SK-N-SH treated with all-trans-retinoic acid at 6 μM for 48 hours (cell line): ENCODE measurements around the gene GRIK1.

ENCODE experiments used
- ATAC-seq: fragments of 200-7000 bp; cut with Tn5 transposase; 3 replicates; pipeline ENCODE4 v1.9.1; 2020; ENCODE audit warnings: mild to moderate bottlenecking, moderate library complexity
- ARNTL ChIP-seq: fragments of 450-650 bp; formaldehyde crosslinking; IDR thresholded peaks from 2 replicates; pipeline ENCODE4 v1.5.0; 2020; ENCODE audit warnings: low read depth, mild to moderate bottlenecking, moderate library complexity, borderline replicate concordance
- BACH2 ChIP-seq: fragments of 250-450 bp; sonication (Bioruptor Pico); IDR thresholded peaks from 2 replicates; pipeline ENCODE4 v1.9.0; 2021; ENCODE audit warnings: mild to moderate bottlenecking, borderline replicate concordance
- CREB5 ChIP-seq: fragments of 250-450 bp; sonication (Bioruptor Pico); IDR thresholded peaks from 2 replicates; pipeline ENCODE4 v1.5.1; 2020; ENCODE audit warnings: low read depth, mild to moderate bottlenecking, moderate library complexity
- CSDC2 ChIP-seq: fragments of 250-450 bp; sonication (Bioruptor Pico); IDR thresholded peaks from 2 replicates; pipeline ENCODE4 v1.5.0; 2020; ENCODE audit warnings: mild to moderate bottlenecking, moderate library complexity
- CSRNP3 ChIP-seq: fragments of 250-450 bp; sonication (Bioruptor Pico); IDR thresholded peaks from 2 replicates; pipeline ENCODE4 v1.5.1; 2021; ENCODE audit warnings: mild to moderate bottlenecking, moderate library complexity
- GLIS3 ChIP-seq: fragments of 250-450 bp; sonication (Bioruptor Pico); IDR thresholded peaks from 2 replicates; pipeline ENCODE4 v1.5.0; 2020; ENCODE audit warnings: mild to moderate bottlenecking, moderate library complexity
- ISL1 ChIP-seq: fragments of 250-450 bp; sonication (Bioruptor Pico); IDR thresholded peaks from 2 replicates; pipeline ENCODE4 v2.1.2; 2022; ENCODE audit warnings: mild to moderate bottlenecking, moderate library complexity
- OSR1 ChIP-seq: fragments of 250-450 bp; sonication (Bioruptor Pico); IDR thresholded peaks from 2 replicates; pipeline ENCODE4 v1.8.0; 2022; ENCODE audit warnings: moderate library complexity, mild to moderate bottlenecking, inconsistent platforms
- PATZ1 ChIP-seq: fragments of 250-450 bp; sonication (Bioruptor Pico); IDR thresholded peaks from 2 replicates; pipeline ENCODE4 v1.8.0; 2020; ENCODE audit warnings: mild to moderate bottlenecking, moderate library complexity, borderline replicate concordance
- POU6F1 ChIP-seq: fragments of 250-450 bp; sonication (Bioruptor Pico); IDR thresholded peaks from 2 replicates; pipeline ENCODE4 v1.8.0; 2021; ENCODE audit warnings: low read depth, mild to moderate bottlenecking, moderate library complexity, borderline replicate concordance
- PPARA ChIP-seq: fragments of 250-450 bp; sonication (Bioruptor Pico); IDR thresholded peaks from 2 replicates; pipeline ENCODE4 v1.5.0; 2020; ENCODE audit warnings: mild to moderate bottlenecking, borderline replicate concordance
- RARB ChIP-seq: fragments of 250-450 bp; sonication (Bioruptor Pico); IDR thresholded peaks from 2 replicates; pipeline ENCODE4 v1.8.0; 2021; ENCODE audit warnings: mild to moderate bottlenecking, moderate library complexity
- SNAI2 ChIP-seq: fragments of 250-450 bp; sonication (Bioruptor Pico); IDR thresholded peaks from 2 replicates; pipeline ENCODE4 v1.5.0; 2020; ENCODE audit warnings: mild to moderate bottlenecking, moderate library complexity
- TCF4 ChIP-seq: fragments of 250-450 bp; sonication (Bioruptor Pico); IDR thresholded peaks from 2 replicates; pipeline ENCODE4 v1.8.0; 2021; ENCODE audit warnings: mild to moderate bottlenecking, moderate library complexity, borderline replicate concordance
- TOX ChIP-seq: fragments of 250-450 bp; sonication (Bioruptor Pico); IDR thresholded peaks from 2 replicates; pipeline ENCODE4 v1.8.0; 2021; ENCODE audit warnings: mild to moderate bottlenecking, moderate library complexity, borderline replicate concordance
- TSHZ2 ChIP-seq: fragments of 250-450 bp; sonication (Bioruptor Pico); IDR thresholded peaks from 2 replicates; pipeline ENCODE4 v1.5.0; 2020; ENCODE audit warnings: mild to moderate bottlenecking, moderate library complexity
- ZC3H10 ChIP-seq: fragments of 250-450 bp; sonication (Bioruptor Pico); IDR thresholded peaks from 2 replicates; pipeline ENCODE4 v1.5.1; 2021; ENCODE audit warnings: mild to moderate bottlenecking, moderate library complexity
- ZFP3 ChIP-seq: fragments of 250-450 bp; sonication (Bioruptor Pico); IDR thresholded peaks from 2 replicates; pipeline ENCODE4 v1.5.0; 2020; ENCODE audit warnings: mild to moderate bottlenecking, moderate library complexity
- ZFP30 ChIP-seq: fragments of 450-650 bp; formaldehyde crosslinking; IDR thresholded peaks from 2 replicates; pipeline ENCODE4 v1.5.0; 2022; ENCODE audit warnings: mild to moderate bottlenecking, moderate library complexity
- ZNF565 ChIP-seq: fragments of 450-650 bp; formaldehyde crosslinking; conservative IDR thresholded peaks from 2 replicates; pipeline ENCODE4 v1.5.0; 2020; ENCODE audit warnings: low read depth, mild to moderate bottlenecking, moderate library complexity
- ZNF70 ChIP-seq: fragments of 450-650 bp; formaldehyde crosslinking; IDR thresholded peaks from 2 replicates; pipeline ENCODE4 v1.5.0; 2020; ENCODE audit warnings: mild to moderate bottlenecking, moderate library complexity

GRIK1 gene

GRCh38 chr21:29508301-29508700, 431.5 kb downstream of the GRIK1 start:
- TF ChIP-seq ISL1 (CRISPR knock-in tag) (no peak), RARB (no peak), TSHZ2 (CRISPR knock-in tag) (no peak), ZNF565 (CRISPR knock-in tag) (no peak), ZC3H10 (CRISPR knock-in tag) (no peak), GLIS3 (no peak), BACH2 (CRISPR knock-in tag) (no peak), TCF4 (no peak), PATZ1 (CRISPR knock-in tag) (no peak), TOX (CRISPR knock-in tag) (no peak), SNAI2 (CRISPR knock-in tag) (no peak), POU6F1 (CRISPR knock-in tag) (no peak), ARNTL (CRISPR knock-in tag) (no peak), PPARA (no peak), ZFP30 (CRISPR knock-in tag) (no peak), CSDC2 (CRISPR knock-in tag) (no peak), CSRNP3 (CRISPR knock-in tag) (no peak), ZFP3 (no peak)
- TF ChIP-seq, all 23 proteins: peak for 0
- no peak for ATAC-seq

- no peak for ATAC-seq
- TF ChIP-seq CSRNP3 (CRISPR knock-in tag) (no peak), ZNF70 (CRISPR knock-in tag) (no peak), ZFP3 (no peak), TOX (CRISPR knock-in tag) (no peak), GLIS3 (no peak), CREB5 (CRISPR knock-in tag) (no peak), ARNTL (CRISPR knock-in tag) (no peak)
- TF ChIP-seq, all 23 proteins: peak for 0
Measured at GRCh38 chr21:29506947-29507346, 432.8 kb downstream of the GRIK1 start.

GRCh38 chr21:29506214-29506613, 433.6 kb downstream of the GRIK1 start:
- TF ChIP-seq PPARA (no peak), OSR1 (CRISPR knock-in tag) (no peak), BACH2 (CRISPR knock-in tag) (no peak), SNAI2 (CRISPR knock-in tag) (no peak), CSDC2 (CRISPR knock-in tag) (no peak), ZC3H10 (CRISPR knock-in tag) (no peak), ZFP3 (no peak), TCF4 (no peak)
- ATAC-seq, result no peak
